Endothelial cell of umbilical vein (primary cell): ENCODE data around the gene C16orf78. TPM values are rescaled to one million over a fixed set of nuclear protein-coding genes. Genes with fewer than 3 reads are reported as not detected.

Experiments
- BruUV-seq: library from RNA; stranded (reverse); fragments of 400-500 nt; replicated peaks from 2 replicates; lab custom pipeline; 2021; lab: Mats Ljungman, UMichigan
- CTCF ChIA-PET: fragments of 300-600, 350-600 bp; sonication (Branson Sonifier 250); formaldehyde crosslinking; loops from one replicate; lab custom pipeline; 2021; ENCODE audit warnings: antibody characterized with exemption, inconsistent platforms; lab: Charles Lee
- POLR2A ChIA-PET: fragments of 300-600, 350-600 bp; sonication (Branson Sonifier 250); formaldehyde crosslinking; loops from one replicate; lab custom pipeline; 2021; ENCODE audit warnings: antibody characterized with exemption, inconsistent platforms; lab: Charles Lee
- DNase-seq: peaks from one replicate; pipeline ENCODE4 v3.0.0-alpha.2; 2011; ENCODE audit warnings: low read depth, low spot score
- FAIRE-seq: peaks from 2 replicates; lab custom pipeline; 2011; peaks lifted over from hg19 to GRCh38; lab: Jason Lieb, UNC
- H2AFZ ChIP-seq: 2 replicates; pipeline ENCODE4 v1.6.0; 2012; ENCODE audit warnings: low read depth, low read length, control low read depth, inconsistent platforms
- H3K27ac ChIP-seq: 2 replicates; pipeline ENCODE4 v1.5.1; 2011; ENCODE audit warnings: low read depth, mild to moderate bottlenecking, control low read depth, low read length, moderate library complexity; ENCODE audit not compliant: insufficient read depth
- H3K27me3 ChIP-seq, 2 experiments: 2 replicates each; pipeline versions ENCODE4 v1.6.0 to v1.6.1; 2011; ENCODE audit warnings: low read length in 2 of 2, mixed read lengths in 1 of 2; ENCODE audit not compliant: control insufficient read depth in 2 of 2, insufficient read depth in 2 of 2
- H3K36me3 ChIP-seq, 2 experiments: 2 replicates in 1 of 2; 3 replicates in 1 of 2; pipeline ENCODE4 v1.5.1; 2011; ENCODE audit warnings: low read length in 2 of 2, mild to moderate bottlenecking in 1 of 2, moderate library complexity in 1 of 2; ENCODE audit not compliant: control insufficient read depth in 2 of 2, insufficient read depth in 2 of 2; ENCODE audit errors: extremely low read depth in 1 of 2
- H3K4me1 ChIP-seq: 3 replicates; pipeline ENCODE4 v1.5.1; 2011; ENCODE audit warnings: mild to moderate bottlenecking, low read length; ENCODE audit not compliant: control insufficient read depth, insufficient read depth; ENCODE audit errors: extremely low read depth
- H3K4me2 ChIP-seq: 2 replicates; pipeline ENCODE4 v1.6.1; 2011; ENCODE audit warnings: low read length, control low read depth, mixed read lengths; ENCODE audit not compliant: insufficient read depth
- H3K4me3 ChIP-seq, 3 experiments: fragments of 200-600 bp in 1 of 3; sonication (generic), shearing (Covaris generic) in 1 of 3; replicated peaks in 1 of 3; 2 replicates each; pipeline ENCODE4 v1.5.1; 2011 to 2016; ENCODE audit warnings: control low read depth in 3 of 3, low read length in 3 of 3, mild to moderate bottlenecking in 2 of 3, inconsistent platforms in 1 of 3, low read depth in 1 of 3, moderate library complexity in 1 of 3; ENCODE audit not compliant: insufficient read depth in 1 of 3
- H3K79me2 ChIP-seq: 2 replicates; pipeline ENCODE4 v1.6.0; 2012; ENCODE audit warnings: low read length, inconsistent platforms; ENCODE audit not compliant: control insufficient read depth, insufficient read depth
- H3K9ac ChIP-seq: replicated peaks from 2 replicates; pipeline ENCODE3; 2011; ENCODE audit warnings: low read length, control low read depth; ENCODE audit not compliant: insufficient read depth; ENCODE audit errors: extremely low read depth
- H3K9me1 ChIP-seq: replicated peaks from 3 replicates; pipeline ENCODE4 v1.6.0; 2011; ENCODE audit warnings: mild to moderate bottlenecking, low read length; ENCODE audit not compliant: control insufficient read depth, insufficient read depth; ENCODE audit errors: extremely low read depth
- H3K9me3 ChIP-seq: replicated peaks from 2 replicates; pipeline ENCODE4 v1.5.1; 2012; ENCODE audit warnings: low read length, inconsistent platforms; ENCODE audit not compliant: control insufficient read depth, insufficient read depth
- H4K20me1 ChIP-seq: replicated peaks from 2 replicates; pipeline ENCODE3; 2011; ENCODE audit warnings: mild to moderate bottlenecking, low read length; ENCODE audit not compliant: control insufficient read depth, insufficient read depth; ENCODE audit errors: extremely low read depth
- FOS ChIP-seq: IDR thresholded peaks from 2 replicates; pipeline ENCODE4 v1.6.1; 2011; ENCODE audit warnings: mild to moderate bottlenecking, low read length, moderate library complexity, borderline replicate concordance; ENCODE audit not compliant: insufficient read depth
- GATA2 ChIP-seq: IDR thresholded peaks from 2 replicates; pipeline ENCODE4 v1.7.0; 2011; ENCODE audit warnings: low read depth, mild to moderate bottlenecking, moderate library complexity, mixed read lengths, low read length; ENCODE audit not compliant: insufficient read length, insufficient read depth
- MAX ChIP-seq: IDR thresholded peaks from 2 replicates; pipeline ENCODE4 v1.6.1; 2011; ENCODE audit not compliant: insufficient read depth, insufficient read length
- POLR2AphosphoS5 ChIP-seq: IDR thresholded peaks from 2 replicates; pipeline ENCODE4 v1.6.1; 2012; ENCODE audit warnings: low read depth, mild to moderate bottlenecking, control low read depth, low read length, moderate library complexity; ENCODE audit not compliant: insufficient read depth
- dilution Hi-C: fragments of 300-500 bp; cut with MboI; formaldehyde crosslinking; loops from one replicate; pipeline ENCODE4 v1.15.0; 2019; ENCODE audit warnings: low sequenced_read_pairs; ENCODE audit not compliant: extremely low pct_ligation_motif_present
- intact Hi-C: fragments of 100-400 bp; cut with micrococcal nuclease; formaldehyde crosslinking; loops from one replicate; pipeline ENCODE4 v1.10.0; 2022
- polyA plus RNA-seq, 4 experiments: library from polyadenylated mRNA; depleted of rRNA in 3 of 4; stranded (reverse) in 3 of 4; unstranded in 1 of 4; fragments of >200 nt; gene quantifications; 2 replicates each; pipeline versions ENCODE4 v1.2.1 to v1.2.3, GENCODE V29; 2011 to 2012; ENCODE audit warnings: missing spikeins in 1 of 4
- total RNA-seq: library from RNA; stranded (reverse); gene quantifications from 2 replicates; pipeline ENCODE4 v1.2.3, GENCODE V29; 2021
- TF ChIP-seq, protein P1 (sequence below), 2 donors: IDR thresholded peaks; 1 replicate in 1 of 2; 2 replicates in 1 of 2; pipeline ENCODE4 v1.5.1; 2011; ENCODE audit warnings: low read length in 2 of 2, mild to moderate bottlenecking in 2 of 2, moderate library complexity in 2 of 2, control low read depth in 1 of 2, inconsistent platforms in 1 of 2, low read depth in 1 of 2; ENCODE audit not compliant: insufficient read depth in 1 of 2; ENCODE audit errors: extremely low read depth in 1 of 2

Gene C16orf78
- total and polyA plus RNA-seq, 2 donors (not counting 3 experiments of a cell fraction or from before 2014, with no cell fraction given) = not detected

DNA sequence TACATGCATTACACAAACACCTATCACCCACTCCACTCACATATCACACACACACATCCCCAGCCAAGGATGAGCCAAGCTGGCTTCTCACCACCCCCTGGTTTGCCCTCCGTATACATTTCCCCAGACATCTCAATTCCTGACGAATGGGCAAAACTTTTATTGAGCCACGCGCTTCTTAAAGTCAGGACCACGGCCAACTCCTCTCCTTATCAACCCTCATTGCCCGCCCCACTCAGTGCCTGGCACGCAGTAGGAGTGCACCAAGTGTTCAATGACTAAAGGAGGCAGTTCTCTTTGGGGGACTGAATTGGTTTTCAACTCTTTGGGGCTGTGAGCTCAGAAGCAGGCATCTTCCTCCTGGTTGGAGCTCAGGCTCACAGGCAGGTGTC, 22.5 kb upstream of the C16orf78 start:
- Histone ChIP-seq H3K27ac (no peak overlapping the region), H3K4me2 (no peak overlapping the region), H3K4me1 (no peaks in the 10 kb centered on the region), H3K27me3 (no peaks in the 10 kb centered on the region), H3K9me3 (no peaks in the 10 kb centered on the region), H4K20me1 (no peaks in the 10 kb centered on the region), H3K36me3 (no peaks in the 10 kb centered on the region), H3K9me1 (no peaks in the 10 kb centered on the region), H2AFZ (no peak overlapping the region), H3K9ac (no peak overlapping the region), H3K4me3 (no peak overlapping the region), H3K79me2 (no peaks in the 10 kb centered on the region)
- ChIA-PET POLR2A (no interaction called here), CTCF (interaction anchor here (0.7 to 1.0 kb wide), 2 partner anchors 97 to 664 kb away, joined by 3 to 9 read pairs; no protein-coding TSS in a partner anchor)
- DNase-seq (no peak), FAIRE-seq (no peak)
- BruUV-seq = no TSS peak
- TF ChIP-seq, protein P1, sequence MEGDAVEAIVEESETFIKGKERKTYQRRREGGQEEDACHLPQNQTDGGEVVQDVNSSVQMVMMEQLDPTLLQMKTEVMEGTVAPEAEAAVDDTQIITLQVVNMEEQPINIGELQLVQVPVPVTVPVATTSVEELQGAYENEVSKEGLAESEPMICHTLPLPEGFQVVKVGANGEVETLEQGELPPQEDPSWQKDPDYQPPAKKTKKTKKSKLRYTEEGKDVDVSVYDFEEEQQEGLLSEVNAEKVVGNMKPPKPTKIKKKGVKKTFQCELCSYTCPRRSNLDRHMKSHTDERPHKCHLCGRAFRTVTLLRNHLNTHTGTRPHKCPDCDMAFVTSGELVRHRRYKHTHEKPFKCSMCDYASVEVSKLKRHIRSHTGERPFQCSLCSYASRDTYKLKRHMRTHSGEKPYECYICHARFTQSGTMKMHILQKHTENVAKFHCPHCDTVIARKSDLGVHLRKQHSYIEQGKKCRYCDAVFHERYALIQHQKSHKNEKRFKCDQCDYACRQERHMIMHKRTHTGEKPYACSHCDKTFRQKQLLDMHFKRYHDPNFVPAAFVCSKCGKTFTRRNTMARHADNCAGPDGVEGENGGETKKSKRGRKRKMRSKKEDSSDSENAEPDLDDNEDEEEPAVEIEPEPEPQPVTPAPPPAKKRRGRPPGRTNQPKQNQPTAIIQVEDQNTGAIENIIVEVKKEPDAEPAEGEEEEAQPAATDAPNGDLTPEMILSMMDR (IDR thresholded peaks at IDR 0.05; ENCODE audit: extremely low read depth in 1 of 2, insufficient read depth in 1 of 2, low read depth in 1 of 2, low read length in 2 of 2) = no peak
- TF ChIP-seq FOS (no peak), GATA2 (no peak), MAX (no peak), POLR2AphosphoS5 (no peak)
- intact Hi-C loops (no loop called here), dilution Hi-C loops (no loop called here)
